H9 (cell line): Measurements from ENCODE around the gene ARID3A. TPM values are rescaled to one million over a fixed set of nuclear protein-coding genes. Genes with fewer than 3 reads are reported as not detected.

Source experiments
- DNase-seq: peaks from one replicate; pipeline ENCODE4 v3.0.0-alpha.2; 2017
- H2AFZ ChIP-seq: one replicate; pipeline ENCODE4 v1.6.1; 2013; ENCODE audit warnings: mild to moderate bottlenecking, low read length, control low read depth, moderate library complexity
- H2AK5ac ChIP-seq: 2 replicates; pipeline ENCODE4 v1.6.1; 2013; ENCODE audit warnings: low read length, control low read depth, mixed read lengths; ENCODE audit not compliant: insufficient read length
- H2BK120ac ChIP-seq: one replicate; pipeline ENCODE4 v1.6.1; 2013; ENCODE audit warnings: low read depth, mild to moderate bottlenecking, low read length, control low read depth, inconsistent platforms; ENCODE audit not compliant: poor library complexity, severe bottlenecking
- H2BK12ac ChIP-seq: 2 replicates; pipeline ENCODE4 v1.6.1; 2013; ENCODE audit warnings: low read length, control low read depth, mixed read lengths, low read depth; ENCODE audit not compliant: insufficient read length
- H2BK15ac ChIP-seq: 2 replicates; pipeline ENCODE4 v1.6.1; 2013; ENCODE audit warnings: low read depth, low read length, control low read depth
- H2BK20ac ChIP-seq: one replicate; pipeline ENCODE4 v1.6.1; 2013; ENCODE audit warnings: low read depth, mild to moderate bottlenecking, low read length, control low read depth, inconsistent platforms; ENCODE audit not compliant: poor library complexity, severe bottlenecking
- H2BK5ac ChIP-seq: 2 replicates; pipeline ENCODE4 v1.6.1; 2013; ENCODE audit warnings: low read length, control low read depth, mixed read lengths; ENCODE audit not compliant: insufficient read length
- H3K14ac ChIP-seq: 2 replicates; pipeline ENCODE4 v1.6.1; 2013; ENCODE audit warnings: low read length, control low read depth; ENCODE audit not compliant: insufficient read depth
- H3K18ac ChIP-seq: 2 replicates; pipeline ENCODE4 v1.6.1; 2013; ENCODE audit warnings: low read depth, mild to moderate bottlenecking, mixed read lengths, low read length, control low read depth; ENCODE audit not compliant: insufficient read length
- H3K23ac ChIP-seq: 2 replicates; pipeline ENCODE4 v1.6.1; 2013; ENCODE audit warnings: low read length, control low read depth, mixed read lengths, low read depth; ENCODE audit not compliant: insufficient read length
- H3K23me2 ChIP-seq: 2 replicates; pipeline ENCODE4 v1.6.1; 2013; ENCODE audit warnings: low read depth, mild to moderate bottlenecking, mixed read lengths, low read length, control low read depth; ENCODE audit not compliant: insufficient read length, poor library complexity, severe bottlenecking
- H3K27ac ChIP-seq: 2 replicates; pipeline ENCODE4 v1.5.1; 2013; ENCODE audit warnings: low read length, control low read depth, mixed read lengths, low read depth; ENCODE audit not compliant: insufficient read length
- H3K27me3 ChIP-seq: 2 replicates; pipeline ENCODE4 v1.6.1; 2013; ENCODE audit warnings: low read length, control low read depth, inconsistent platforms; ENCODE audit not compliant: insufficient read depth
- H3K4ac ChIP-seq: 2 replicates; pipeline ENCODE4 v1.6.1; 2013; ENCODE audit warnings: low read depth, mild to moderate bottlenecking, control low read depth, inconsistent platforms, low read length, moderate library complexity
- H3K4me1 ChIP-seq: 2 replicates; pipeline ENCODE4 v1.6.1; 2013; ENCODE audit warnings: low read length, control low read depth, inconsistent platforms; ENCODE audit not compliant: insufficient read depth
- H3K4me2 ChIP-seq: 2 replicates; pipeline ENCODE4 v1.6.1; 2013; ENCODE audit warnings: low read length, control low read depth, mixed read lengths; ENCODE audit not compliant: insufficient read length, insufficient read depth
- H3K56ac ChIP-seq: 2 replicates; pipeline ENCODE4 v1.6.1; 2013; ENCODE audit warnings: low read depth, mild to moderate bottlenecking, mixed read lengths, low read length, control low read depth; ENCODE audit not compliant: insufficient read length
- H3K79me1 ChIP-seq: 2 replicates; pipeline ENCODE4 v1.6.1; 2013; ENCODE audit warnings: low read depth, mild to moderate bottlenecking, moderate library complexity, low read length, control low read depth, inconsistent platforms; ENCODE audit not compliant: insufficient read depth, poor library complexity, severe bottlenecking
- H3K79me2 ChIP-seq: 2 replicates; pipeline ENCODE4 v1.6.1; 2013; ENCODE audit warnings: low read length, control low read depth, inconsistent platforms; ENCODE audit not compliant: insufficient read depth
- H3K9ac ChIP-seq: 2 replicates; pipeline ENCODE4 v1.6.1; 2013; ENCODE audit warnings: low read length, control low read depth, mixed read lengths; ENCODE audit not compliant: insufficient read length; ENCODE audit errors: extremely low read depth
- H3K9me3 ChIP-seq: one replicate; pipeline ENCODE4 v1.6.1; 2013; ENCODE audit warnings: low read depth, low read length, inconsistent platforms; ENCODE audit not compliant: control insufficient read depth
- H3T11ph ChIP-seq: one replicate; pipeline ENCODE4 v1.6.1; 2013; ENCODE audit warnings: mild to moderate bottlenecking, low read length, control low read depth, inconsistent platforms
- H4K20me1 ChIP-seq: one replicate; pipeline ENCODE4 v1.6.1; 2013; ENCODE audit not compliant: control insufficient read depth, insufficient read length, insufficient read depth
- H4K5ac ChIP-seq: 2 replicates; pipeline ENCODE4 v1.6.1; 2013; ENCODE audit warnings: low read depth, mild to moderate bottlenecking, mixed read lengths, low read length, control low read depth; ENCODE audit not compliant: insufficient read length
- H4K8ac ChIP-seq: replicated peaks from 2 replicates; pipeline ENCODE4 v1.6.1; 2013; ENCODE audit warnings: low read length, control low read depth, mixed read lengths, low read depth; ENCODE audit not compliant: insufficient read length
- H4K91ac ChIP-seq: 2 replicates; pipeline ENCODE4 v1.6.1; 2013; ENCODE audit warnings: low read depth, mild to moderate bottlenecking, moderate library complexity, mixed read lengths, low read length, control low read depth; ENCODE audit not compliant: insufficient read length
- H3K27ac Mint-ChIP-seq, 3 experiments: 2 replicates in 2 of 3; 3 replicates in 1 of 3; pipeline ENCODE4 v1.8.0; 2020 to 2021; ENCODE audit warnings: mixed read lengths in 3 of 3, mild to moderate bottlenecking in 1 of 3, moderate library complexity in 1 of 3
- H3K27me3 Mint-ChIP-seq: 2 replicates; pipeline ENCODE4 v1.8.0; 2021; ENCODE audit warnings: low read depth, mild to moderate bottlenecking, moderate library complexity, mixed read lengths
- H3K36me3 Mint-ChIP-seq, 3 experiments: 2 replicates in 2 of 3; 3 replicates in 1 of 3; pipeline ENCODE4 v1.8.0; 2020 to 2021; ENCODE audit warnings: low read depth in 3 of 3, mixed read lengths in 3 of 3; ENCODE audit not compliant: insufficient read depth in 1 of 3
- H3K4me1 Mint-ChIP-seq, 2 experiments: 2 replicates each; pipeline ENCODE4 v1.8.0; 2020; ENCODE audit warnings: mixed read lengths in 2 of 2
- H3K4me3 Mint-ChIP-seq, 2 experiments: 2 replicates in 1 of 2; 3 replicates in 1 of 2; pipeline ENCODE4 v1.8.0; 2020 to 2021; ENCODE audit warnings: mild to moderate bottlenecking in 2 of 2, mixed read lengths in 2 of 2, moderate library complexity in 1 of 2
- H3K9me3 Mint-ChIP-seq, 2 experiments: 2 replicates in 1 of 2; 3 replicates in 1 of 2; pipeline ENCODE4 v1.8.0; 2020; ENCODE audit warnings: mild to moderate bottlenecking in 2 of 2, mixed read lengths in 2 of 2, moderate library complexity in 1 of 2
- WGBS: extraction: QIAGEN DNeasy Blood & Tissue Kit; methylation state at CpG from one replicate; pipeline ENCODE4 v1.1.7; 2013; ENCODE audit warnings: missing lambda C conversion rate, low lambda C conversion rate, mixed read lengths; ENCODE audit not compliant: insufficient read length; ENCODE audit errors: extremely low coverage; 5-methylcytosine and 5-hydroxymethylcytosine counted together
- total RNA-seq: library from RNA; stranded (reverse); gene quantifications from 2 replicates; pipeline ENCODE4 v1.2.1, GENCODE V29; 2021
- TF ChIP-seq, protein P1 (sequence below): fragments of 200-600 bp; sonication (generic); conservative IDR thresholded peaks from 3 replicates; pipeline ENCODE4 v1.8.0; 2021; ENCODE audit warnings: antibody characterized with exemption, mild to moderate bottlenecking

The ARID3A gene
- total RNA-seq, 1 experiment from 2014 or later, result 98.3 TPM

DNA sequence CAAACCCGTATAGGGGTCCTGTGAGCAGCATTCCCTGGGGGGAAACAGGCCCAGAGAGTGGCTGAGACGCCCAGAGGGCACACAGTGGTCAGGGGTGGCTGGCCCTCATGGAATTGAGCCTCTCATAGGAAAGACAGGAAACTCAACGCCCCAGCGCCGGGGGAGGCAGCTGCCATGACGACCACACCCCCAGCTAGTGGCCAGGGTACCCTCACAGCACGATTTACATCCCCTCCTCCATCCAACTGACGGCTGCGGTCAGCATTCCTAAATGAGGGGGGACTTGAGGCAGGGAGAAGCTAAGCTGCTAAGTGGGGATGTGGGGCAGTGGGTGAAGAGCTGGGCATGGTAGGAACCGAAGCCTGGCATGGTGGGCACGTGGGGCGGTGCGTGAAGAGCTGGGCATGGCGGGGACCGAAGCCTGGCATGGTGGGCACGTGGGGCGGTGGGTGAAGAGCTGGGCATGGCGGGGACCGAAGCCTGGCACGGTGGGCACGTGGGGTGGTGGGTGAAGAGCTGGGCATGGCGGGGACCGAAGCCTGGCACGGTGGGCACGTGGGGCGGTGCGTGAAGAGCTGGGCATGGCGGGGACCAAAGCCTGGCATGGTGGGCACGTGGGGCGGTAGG, 42.9 kb upstream of the ARID3A start:
- no peak for DNase-seq
- H3K36me3 Mint-ChIP-seq, result peaks cover 23 to 55% (median 45%) of the 10 kb centered on the region in 3 experiments
- Histone ChIP-seq H3K79me2 (no peaks in the 10 kb centered on the region), H2AK5ac (no peak overlapping the region), H2AFZ (no peak overlapping the region), H3K9me3 (no peaks in the 10 kb centered on the region), H2BK12ac (no peak overlapping the region), H2BK5ac (no peak overlapping the region), H4K8ac (no peak overlapping the region), H3K27me3 (no peaks in the 10 kb centered on the region), H2BK15ac (no peak overlapping the region), H3K4ac (no peak overlapping the region), H3K4me2 (no peak overlapping the region), H3K27ac (no peak overlapping the region), H3T11ph (no peak overlapping the region), H3K23me2 (peaks cover 3% of the 10 kb centered on the region), H3K14ac (no peak overlapping the region), H3K4me1 (no peaks in the 10 kb centered on the region), H2BK20ac (no peak overlapping the region), H3K79me1 (no peaks in the 10 kb centered on the region), H4K20me1 (no peaks in the 10 kb centered on the region), H3K56ac (no peak overlapping the region), H2BK120ac (no peak overlapping the region), H3K9ac (no peak overlapping the region), H4K5ac (no peak overlapping the region), H3K23ac (no peak overlapping the region), H3K18ac (no peak overlapping the region), H4K91ac (no peak overlapping the region)
- H3K9me3 Mint-ChIP-seq, result no peaks in the 10 kb centered on the region
- no peaks in the 10 kb centered on the region for H3K27me3 Mint-ChIP-seq
- H3K4me3 Mint-ChIP-seq, result no peak overlapping the region
- no CpG with 5 or more reads among the region's 30 CpGs for WGBS
- TF ChIP-seq, protein P1, sequence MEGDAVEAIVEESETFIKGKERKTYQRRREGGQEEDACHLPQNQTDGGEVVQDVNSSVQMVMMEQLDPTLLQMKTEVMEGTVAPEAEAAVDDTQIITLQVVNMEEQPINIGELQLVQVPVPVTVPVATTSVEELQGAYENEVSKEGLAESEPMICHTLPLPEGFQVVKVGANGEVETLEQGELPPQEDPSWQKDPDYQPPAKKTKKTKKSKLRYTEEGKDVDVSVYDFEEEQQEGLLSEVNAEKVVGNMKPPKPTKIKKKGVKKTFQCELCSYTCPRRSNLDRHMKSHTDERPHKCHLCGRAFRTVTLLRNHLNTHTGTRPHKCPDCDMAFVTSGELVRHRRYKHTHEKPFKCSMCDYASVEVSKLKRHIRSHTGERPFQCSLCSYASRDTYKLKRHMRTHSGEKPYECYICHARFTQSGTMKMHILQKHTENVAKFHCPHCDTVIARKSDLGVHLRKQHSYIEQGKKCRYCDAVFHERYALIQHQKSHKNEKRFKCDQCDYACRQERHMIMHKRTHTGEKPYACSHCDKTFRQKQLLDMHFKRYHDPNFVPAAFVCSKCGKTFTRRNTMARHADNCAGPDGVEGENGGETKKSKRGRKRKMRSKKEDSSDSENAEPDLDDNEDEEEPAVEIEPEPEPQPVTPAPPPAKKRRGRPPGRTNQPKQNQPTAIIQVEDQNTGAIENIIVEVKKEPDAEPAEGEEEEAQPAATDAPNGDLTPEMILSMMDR, result no peak
- no peak overlapping the region for H3K27ac Mint-ChIP-seq
- no peaks in the 10 kb centered on the region for H3K4me1 Mint-ChIP-seq
